HEK293T (cell line): ENCODE results near the gene RSF1.

Experiments used
- BHLHE40 ChIP-seq: fragments of 450-650 bp; IDR thresholded peaks from 2 replicates; pipeline ENCODE4 v1.6.1; 2016; ENCODE audit warnings: mild to moderate bottlenecking, moderate library complexity, borderline replicate concordance
- ELF4 ChIP-seq: fragments of 450-650 bp; IDR thresholded peaks from 2 replicates; pipeline ENCODE4 v1.6.1; 2017; ENCODE audit warnings: antibody characterized with exemption
- FOXA1 ChIP-seq: fragments of 450-650 bp; IDR thresholded peaks from 2 replicates; pipeline ENCODE4 v1.6.1; 2016; ENCODE audit warnings: mild to moderate bottlenecking
- FOXK2 ChIP-seq: fragments of 450-650 bp; IDR thresholded peaks from 2 replicates; pipeline ENCODE4 v1.6.1; 2016; ENCODE audit warnings: mild to moderate bottlenecking
- HDGF ChIP-seq: fragments of 450-650 bp; IDR thresholded peaks from 2 replicates; pipeline ENCODE4 v1.6.1; 2017; ENCODE audit warnings: antibody characterized with exemption, borderline replicate concordance
- L3MBTL2 ChIP-seq: fragments of 450-650 bp; conservative IDR thresholded peaks from 2 replicates; pipeline ENCODE4 v1.6.1; 2016; ENCODE audit warnings: mild to moderate bottlenecking
- LEF1 ChIP-seq: fragments of 450-650 bp; IDR thresholded peaks from 2 replicates; pipeline ENCODE4 v1.6.1; 2017; ENCODE audit warnings: mild to moderate bottlenecking, borderline replicate concordance
- NFRKB ChIP-seq: fragments of 450-650 bp; IDR thresholded peaks from 2 replicates; pipeline ENCODE4 v1.6.1; 2016; ENCODE audit warnings: mild to moderate bottlenecking, moderate library complexity
- PKNOX1 ChIP-seq: fragments of 450-650 bp; IDR thresholded peaks from 2 replicates; pipeline ENCODE4 v1.6.1; 2016
- SP1 ChIP-seq: fragments of 450-650 bp; IDR thresholded peaks from 2 replicates; pipeline ENCODE4 v1.6.1; 2017
- SUZ12 ChIP-seq: fragments of 450-650 bp; IDR thresholded peaks from 2 replicates; pipeline ENCODE4 v1.6.1; 2016; ENCODE audit warnings: mild to moderate bottlenecking
- TARDBP ChIP-seq: fragments of 450-650 bp; IDR thresholded peaks from 2 replicates; pipeline ENCODE4 v1.6.1; 2016
- ZNF384 ChIP-seq: fragments of 450-650 bp; IDR thresholded peaks from 2 replicates; pipeline ENCODE4 v1.6.1; 2016

- TF ChIP-seq L3MBTL2 (no peak), PKNOX1 (no peak), SUZ12 (no peak), ELF4 (no peak), NFRKB (no peak), HDGF (no peak), SP1 (no peak), BHLHE40 (no peak), FOXA1 (no peak), TARDBP (no peak), ZNF384 (no peak), LEF1 (no peak), FOXK2 (no peak)
Measured at GRCh38 chr11:77775936-77776335, 44.6 kb downstream of the RSF1 start.
